ENCODE data around the gene NOB1. TPM values are rescaled to one million over a fixed set of nuclear protein-coding genes. Genes with fewer than 3 reads are reported as not detected.

NOB1 gene
- total RNA-seq, 1 experiment from 2014 or later, result 172 TPM

DNA sequence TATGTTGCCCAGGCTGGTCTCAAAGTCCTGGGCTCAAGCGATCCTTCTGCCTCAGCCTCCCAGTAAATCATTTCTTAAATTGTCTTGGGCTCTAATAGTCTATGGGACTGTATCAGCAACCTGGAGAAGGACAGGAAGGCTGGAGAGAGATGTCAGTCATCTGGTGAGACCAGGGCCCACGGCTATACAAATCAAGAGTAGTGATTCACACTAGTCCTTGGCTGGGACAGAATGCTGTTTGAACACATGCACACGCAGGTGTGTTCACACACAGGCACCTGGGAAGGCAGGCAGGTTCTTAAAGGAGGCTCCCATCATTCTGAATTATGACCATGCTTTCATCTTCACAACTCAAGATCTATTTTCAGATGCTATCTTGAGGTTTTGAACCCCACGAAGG lies 42.4 kb downstream of the NOB1 start:
- Histone ChIP-seq H3K9me2 (ENCODE audit: insufficient read depth) (no peaks in the 10 kb centered on the region), H3K9ac (ENCODE audit: low read length) (0 out of 2 replicates have a peak overlapping the region, but pooled peaks have one; percentile 31), H3K27ac (ENCODE audit: low read depth, low read length) (peak overlapping the region; percentile 60), H3K4me2 (ENCODE audit: low read length) (peak overlapping the region; percentile 82), H3K4me1 (ENCODE audit: control insufficient read depth in 1 of 2, insufficient read depth in 2 of 2, low read length in 2 of 2) (peaks cover 37 to 43% of the 10 kb centered on the region in 2 experiments), H2AFZ (ENCODE audit: low read depth, low read length, poor library complexity, severe bottlenecking) (no peak overlapping the region), H3K9me3 (ENCODE audit: control insufficient read depth in 1 of 2, insufficient read depth in 1 of 2, low read depth in 1 of 2, low read length in 2 of 2) (no peaks in the 10 kb centered on the region), H3K79me2 (ENCODE audit: insufficient read depth, low read length) (peaks cover 16% of the 10 kb centered on the region), H3K27me3 (ENCODE audit: insufficient read depth, low read length) (no peaks in the 10 kb centered on the region), H4K20me1 (ENCODE audit: insufficient read depth) (no peaks in the 10 kb centered on the region), H3K36me3 (ENCODE audit: control insufficient read depth in 1 of 2, insufficient read depth in 2 of 2, low read length in 2 of 2) (peaks cover 25 to 43% of the 10 kb centered on the region in 2 experiments; a peak in 3 of 4 replicates), H3K4me3 (replicated peaks in 1 of 2; ENCODE audit: low read depth in 1 of 2, low read length in 2 of 2) (no peak overlapping the region)
- DNase-seq (ENCODE audit: low read depth, low spot score) (no peak), ATAC-seq (no peak)
- TF ChIP-seq SRF (IDR thresholded peaks at IDR 0.05; ENCODE audit: low read depth) (no peak), YY1 (IDR thresholded peaks at IDR 0.05; ENCODE audit: extremely low read depth, insufficient replicate concordance, low read depth, low read length) (no peak), EGR1 (IDR thresholded peaks at IDR 0.05; ENCODE audit: low read depth) (no peak), EZH2phosphoT487 (IDR thresholded peaks at IDR 0.05; ENCODE audit: borderline replicate concordance) (no peak), ZNF274 (IDR thresholded peaks at IDR 0.05; ENCODE audit: low read depth, low read length) (no peak), JUND (IDR thresholded peaks at IDR 0.05) (no peak), SP1 (IDR thresholded peaks at IDR 0.05; ENCODE audit: low read depth) (no peak), CBX3 (IDR thresholded peaks at IDR 0.05; ENCODE audit: low read depth) (no peak), ZFX (IDR thresholded peaks at IDR 0.05) (no peak), ELF1 (IDR thresholded peaks at IDR 0.05; ENCODE audit: borderline replicate concordance, low read depth) (no peak), EZH2 (IDR thresholded peaks at IDR 0.05) (no peak), POLR2AphosphoS5 (IDR thresholded peaks at IDR 0.05; ENCODE audit: low read depth, low read length) (no peak), POLR2A (IDR thresholded peaks at IDR 0.05; ENCODE audit: borderline replicate concordance, extremely low read depth, insufficient read depth, insufficient read length) (no peak), CEBPB (IDR thresholded peaks at IDR 0.05; ENCODE audit: low read depth) (no peak), SIN3A (IDR thresholded peaks at IDR 0.05; ENCODE audit: low read depth) (no peak), RAD21 (IDR thresholded peaks at IDR 0.05; ENCODE audit: low read depth) (no peak)
- TF ChIP-seq, protein P1, sequence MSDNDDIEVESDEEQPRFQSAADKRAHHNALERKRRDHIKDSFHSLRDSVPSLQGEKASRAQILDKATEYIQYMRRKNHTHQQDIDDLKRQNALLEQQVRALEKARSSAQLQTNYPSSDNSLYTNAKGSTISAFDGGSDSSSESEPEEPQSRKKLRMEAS (IDR thresholded peaks at IDR 0.05), result no peak
- TF ChIP-seq, protein P2, sequence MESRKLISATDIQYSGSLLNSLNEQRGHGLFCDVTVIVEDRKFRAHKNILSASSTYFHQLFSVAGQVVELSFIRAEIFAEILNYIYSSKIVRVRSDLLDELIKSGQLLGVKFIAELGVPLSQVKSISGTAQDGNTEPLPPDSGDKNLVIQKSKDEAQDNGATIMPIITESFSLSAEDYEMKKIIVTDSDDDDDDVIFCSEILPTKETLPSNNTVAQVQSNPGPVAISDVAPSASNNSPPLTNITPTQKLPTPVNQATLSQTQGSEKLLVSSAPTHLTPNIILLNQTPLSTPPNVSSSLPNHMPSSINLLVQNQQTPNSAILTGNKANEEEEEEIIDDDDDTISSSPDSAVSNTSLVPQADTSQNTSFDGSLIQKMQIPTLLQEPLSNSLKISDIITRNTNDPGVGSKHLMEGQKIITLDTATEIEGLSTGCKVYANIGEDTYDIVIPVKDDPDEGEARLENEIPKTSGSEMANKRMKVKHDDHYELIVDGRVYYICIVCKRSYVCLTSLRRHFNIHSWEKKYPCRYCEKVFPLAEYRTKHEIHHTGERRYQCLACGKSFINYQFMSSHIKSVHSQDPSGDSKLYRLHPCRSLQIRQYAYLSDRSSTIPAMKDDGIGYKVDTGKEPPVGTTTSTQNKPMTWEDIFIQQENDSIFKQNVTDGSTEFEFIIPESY (IDR thresholded peaks at IDR 0.05; ENCODE audit: extremely low read depth, insufficient replicate concordance, low read length), result no peak
- TF ChIP-seq, protein P3, sequence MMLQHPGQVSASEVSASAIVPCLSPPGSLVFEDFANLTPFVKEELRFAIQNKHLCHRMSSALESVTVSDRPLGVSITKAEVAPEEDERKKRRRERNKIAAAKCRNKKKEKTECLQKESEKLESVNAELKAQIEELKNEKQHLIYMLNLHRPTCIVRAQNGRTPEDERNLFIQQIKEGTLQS (IDR thresholded peaks at IDR 0.05), result no peak
- ChIA-PET CTCF (interaction anchor here (1.4 kb wide), 1 partner anchor 13 kb away, joined by 6 read pairs; no protein-coding TSS in a partner anchor), RAD21 (ENCODE audit: low non-redundant PET in 1 of 2, low total read pairs in 2 of 2, uncharacterized antibody in 2 of 2, unreplicated experiment in 2 of 2) (no interaction called here), POLR2A (interaction anchor here (0.9 to 2.0 kb wide), 3 partner anchors 10 to 14 kb away, joined by 3 to 6 read pairs (median 3); partner anchors contain the start of gene NQO1)
- BruUV-seq (replicated peaks), result no TSS peak
- intact Hi-C loops (cut with micrococcal nuclease), result no loop called here
